Measurements from ENCODE around the gene OR7C1. TPM values are rescaled to one million over a fixed set of nuclear protein-coding genes. Genes with fewer than 3 reads are reported as not detected.

OR7C1 gene
- total RNA-seq, 2 experiments from 2014 or later = not detected

- Mint-ChIP-seq H3K4me1 (ENCODE audit: low read depth) (no peaks in the 10 kb centered on the region), H3K27ac (no peak overlapping the region), H3K9me3 (no peaks in the 10 kb centered on the region), H3K36me3 (ENCODE audit: low read depth) (no peaks in the 10 kb centered on the region), H3K4me3 (no peak overlapping the region), H3K27me3 (ENCODE audit: low read depth) (peaks cover 7% of the 10 kb centered on the region)
- intact Hi-C loops (cut with micrococcal nuclease) = no loop called here
- CTCF ChIA-PET = no interaction called here
- DNase-seq = no peak
Measured at GRCh38 chr19:14758816-14759215, 76.2 kb downstream of the OR7C1 start.

- no peaks in the 10 kb centered on the region for H3K27me3 Mint-ChIP-seq (ENCODE audit: low read depth)
- no peak overlapping the region for H3K4me3 Mint-ChIP-seq
- intact Hi-C loops (cut with micrococcal nuclease) = no loop called here
- H3K9me3 Mint-ChIP-seq = no peaks in the 10 kb centered on the region
- no peak for DNase-seq
- H3K27ac Mint-ChIP-seq = no peak overlapping the region
- no peaks in the 10 kb centered on the region for H3K36me3 Mint-ChIP-seq (ENCODE audit: low read depth)
- CTCF ChIA-PET = no interaction called here
- no peaks in the 10 kb centered on the region for H3K4me1 Mint-ChIP-seq (ENCODE audit: low read depth)
Measured at GRCh38 chr19:14748601-14749000, 86.4 kb downstream of the OR7C1 start.

Other genes with a start within 250 kb of the OR7C1 start
- not detected for gene ADGRE3, start 160.3 kb downstream of the OR7C1 start, total RNA-seq
- 10 to 100 TPM; 28.6 to 31.7 TPM for gene ZNF333, start 145.1 kb downstream of the OR7C1 start, total RNA-seq
- gene ADGRE2, start 56.6 kb downstream of the OR7C1 start, total RNA-seq = under 1 TPM; 0.40 to 0.45 TPM
- gene OR7A5, start within 50 bp of the OR7C1 start, total RNA-seq = not detected
- gene OR7A10, start 13.7 kb upstream of the OR7C1 start, total RNA-seq = not detected
- gene OR7A17, start 50.9 kb upstream of the OR7C1 start, total RNA-seq = not detected
- not detected for gene OR7C2, start 106.3 kb upstream of the OR7C1 start, total RNA-seq
- not detected for gene SLC1A6, start 144.7 kb upstream of the OR7C1 start, total RNA-seq
- not detected for gene CASP14, start 214.3 kb upstream of the OR7C1 start, total RNA-seq
- gene OR1I1, start 247.0 kb upstream of the OR7C1 start, total RNA-seq = not detected